ENCODE measurements around the gene MAB21L3.

The MAB21L3 gene

GRCh38 chr1:116110567-116111523 lies at the start of gene MAB21L3:
MAB21L3 (plus strand) TSS chr1:116111399; CDS start chr1:116112616, 1,217 bp downstream.
- TF ChIP-seq BHLHE40 (IDR thresholded peaks at IDR 0.05; ENCODE audit: borderline replicate concordance) (no peak), ARNT (IDR thresholded peaks at IDR 0.05) (no peak), FOXA1 (IDR thresholded peaks at IDR 0.05) (no peak), NFRKB (IDR thresholded peaks at IDR 0.05) (no peak), LEF1 (IDR thresholded peaks at IDR 0.05; ENCODE audit: borderline replicate concordance) (no peak), CTBP1 (IDR thresholded peaks at IDR 0.05; ENCODE audit: borderline replicate concordance) (no peak), HDGF (IDR thresholded peaks at IDR 0.05; ENCODE audit: borderline replicate concordance) (no peak), ELF4 (IDR thresholded peaks at IDR 0.05) (no peak), ZNF384 (IDR thresholded peaks at IDR 0.05) (no peak), SP1 (IDR thresholded peaks at IDR 0.05) (no peak), FOXK2 (IDR thresholded peaks at IDR 0.05) (no peak), TARDBP (IDR thresholded peaks at IDR 0.05) (no peak), SUZ12 (IDR thresholded peaks at IDR 0.05) (no peak), L3MBTL2 (conservative IDR thresholded peaks at IDR 0.05) (no peak)
- POLR2A ChIA-PET = interaction anchor here (0.9 kb wide), 1 partner anchor 12 kb away, joined by 3 read pairs; no protein-coding TSS in a partner anchor
- CTCF ChIA-PET = interaction anchor here (0.6 to 1.5 kb wide), 3 partner anchors 28 to 388 kb away, joined by 5 to 8 read pairs (median 5); no protein-coding TSS in a partner anchor
- no peak for DNase-seq (ENCODE audit: extremely low spot score)

DNA sequence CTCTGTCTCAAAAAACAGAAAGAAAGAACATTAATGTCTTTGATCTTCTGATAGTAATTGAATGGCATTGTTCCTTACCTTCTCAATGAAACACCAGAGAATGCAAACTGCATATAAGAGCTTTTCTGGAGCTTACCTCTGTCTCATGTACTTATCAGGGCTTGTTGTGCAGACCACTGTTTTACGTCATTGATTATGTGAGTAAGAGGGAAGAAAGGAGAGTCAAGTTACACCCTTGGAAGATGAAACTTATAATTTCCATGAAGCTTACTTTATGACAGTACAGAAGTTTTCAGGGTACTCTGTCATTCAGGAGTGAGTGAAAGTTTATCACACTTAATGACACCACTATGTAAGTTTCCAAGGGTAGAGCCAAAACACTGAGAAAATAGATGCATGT lies 49.0 kb upstream of the MAB21L3 start:
- ChIA-PET CTCF (no interaction called here), POLR2A (no interaction called here)
- DNase-seq (ENCODE audit: extremely low spot score) = no peak
- TF ChIP-seq TARDBP (IDR thresholded peaks at IDR 0.05) = no peak
- TF ChIP-seq HDGF (IDR thresholded peaks at IDR 0.05; ENCODE audit: borderline replicate concordance) = no peak
- TF ChIP-seq LEF1 (IDR thresholded peaks at IDR 0.05; ENCODE audit: borderline replicate concordance) = no peak
- no peak for TF ChIP-seq FOXA1 (IDR thresholded peaks at IDR 0.05)
- TF ChIP-seq L3MBTL2 (conservative IDR thresholded peaks at IDR 0.05) = no peak
- no peak for TF ChIP-seq ELF4 (IDR thresholded peaks at IDR 0.05)
- TF ChIP-seq CTBP1 (IDR thresholded peaks at IDR 0.05; ENCODE audit: borderline replicate concordance) = no peak

GRCh38 chr1:116064616-116065015 lies 46.6 kb upstream of the MAB21L3 start:
- CTCF ChIA-PET = no interaction called here
- DNase-seq (ENCODE audit: extremely low spot score) = no peak
- no peak for TF ChIP-seq FOXM1 (IDR thresholded peaks at IDR 0.05; ENCODE audit: borderline replicate concordance)
- POLR2A ChIA-PET = no interaction called here

- ChIA-PET POLR2A (no interaction called here), CTCF (no interaction called here)
- TF ChIP-seq, protein P1, sequence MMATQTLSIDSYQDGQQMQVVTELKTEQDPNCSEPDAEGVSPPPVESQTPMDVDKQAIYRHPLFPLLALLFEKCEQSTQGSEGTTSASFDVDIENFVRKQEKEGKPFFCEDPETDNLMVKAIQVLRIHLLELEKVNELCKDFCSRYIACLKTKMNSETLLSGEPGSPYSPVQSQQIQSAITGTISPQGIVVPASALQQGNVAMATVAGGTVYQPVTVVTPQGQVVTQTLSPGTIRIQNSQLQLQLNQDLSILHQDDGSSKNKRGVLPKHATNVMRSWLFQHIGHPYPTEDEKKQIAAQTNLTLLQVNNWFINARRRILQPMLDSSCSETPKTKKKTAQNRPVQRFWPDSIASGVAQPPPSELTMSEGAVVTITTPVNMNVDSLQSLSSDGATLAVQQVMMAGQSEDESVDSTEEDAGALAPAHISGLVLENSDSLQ (IDR thresholded peaks at IDR 0.05) = no peak
- TF ChIP-seq LEF1 (IDR thresholded peaks at IDR 0.05; ENCODE audit: borderline replicate concordance) = no peak
- no peak for TF ChIP-seq ZNF384 (IDR thresholded peaks at IDR 0.05)
- TF ChIP-seq L3MBTL2 (conservative IDR thresholded peaks at IDR 0.05) = no peak
- TF ChIP-seq TARDBP (IDR thresholded peaks at IDR 0.05) = no peak
- no peak for TF ChIP-seq ARNT (IDR thresholded peaks at IDR 0.05)
- TF ChIP-seq NFRKB (IDR thresholded peaks at IDR 0.05) = no peak
- TF ChIP-seq FOXM1 (IDR thresholded peaks at IDR 0.05; ENCODE audit: borderline replicate concordance) = no peak
- TF ChIP-seq FOXK2 (IDR thresholded peaks at IDR 0.05) = no peak
- no peak for TF ChIP-seq BHLHE40 (IDR thresholded peaks at IDR 0.05; ENCODE audit: borderline replicate concordance)
- no peak for TF ChIP-seq ELF4 (IDR thresholded peaks at IDR 0.05)
- TF ChIP-seq SUZ12 (IDR thresholded peaks at IDR 0.05) = no peak
- no peak for TF ChIP-seq CTBP1 (IDR thresholded peaks at IDR 0.05; ENCODE audit: borderline replicate concordance)
- no peak for TF ChIP-seq SP1 (IDR thresholded peaks at IDR 0.05)
- TF ChIP-seq FOXA1 (IDR thresholded peaks at IDR 0.05) = no peak
- no peak for TF ChIP-seq HDGF (IDR thresholded peaks at IDR 0.05; ENCODE audit: borderline replicate concordance)
- DNase-seq (ENCODE audit: extremely low spot score) = no peak
Measured at GRCh38 chr1:116066868-116067565, 44.2 kb upstream of the MAB21L3 start.

- TF ChIP-seq SP1 (IDR thresholded peaks at IDR 0.05) (no peak), FOXK2 (IDR thresholded peaks at IDR 0.05) (no peak), SUZ12 (IDR thresholded peaks at IDR 0.05) (no peak), L3MBTL2 (conservative IDR thresholded peaks at IDR 0.05) (no peak), BHLHE40 (IDR thresholded peaks at IDR 0.05; ENCODE audit: borderline replicate concordance) (no peak), NFRKB (IDR thresholded peaks at IDR 0.05) (no peak), TARDBP (IDR thresholded peaks at IDR 0.05) (no peak), HDGF (IDR thresholded peaks at IDR 0.05; ENCODE audit: borderline replicate concordance) (no peak), ARNT (IDR thresholded peaks at IDR 0.05) (no peak), ZNF384 (IDR thresholded peaks at IDR 0.05) (no peak), ELF4 (IDR thresholded peaks at IDR 0.05) (no peak), FOXA1 (IDR thresholded peaks at IDR 0.05) (no peak), LEF1 (IDR thresholded peaks at IDR 0.05; ENCODE audit: borderline replicate concordance) (no peak), CTBP1 (IDR thresholded peaks at IDR 0.05; ENCODE audit: borderline replicate concordance) (no peak), FOXM1 (IDR thresholded peaks at IDR 0.05; ENCODE audit: borderline replicate concordance) (no peak)
- TF ChIP-seq, protein P1 (IDR thresholded peaks at IDR 0.05) = no peak
- CTCF ChIA-PET = no interaction called here
- POLR2A ChIA-PET = no interaction called here
- DNase-seq (ENCODE audit: extremely low spot score) = no peak
Measured at GRCh38 chr1:116067566-116067890, 43.7 kb upstream of the MAB21L3 start.

DNA sequence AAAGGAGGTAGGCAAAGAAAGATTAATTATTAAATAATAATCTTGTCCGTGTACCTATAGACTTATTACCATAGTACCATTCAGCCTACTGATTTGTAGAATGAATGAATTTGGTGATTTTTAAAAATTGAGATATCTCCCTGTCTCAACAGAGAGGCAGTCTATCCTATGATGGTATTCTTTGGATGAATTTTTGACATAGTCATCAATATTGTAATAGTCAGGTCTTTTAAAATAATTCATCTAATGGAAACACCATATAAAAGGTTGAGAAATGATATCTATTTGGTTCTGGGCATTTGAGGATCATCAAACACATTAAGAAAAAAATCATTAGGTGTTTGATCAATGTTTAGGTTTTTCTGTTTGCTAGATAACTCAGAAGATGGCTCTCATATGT lies 35.6 kb upstream of the MAB21L3 start:
- TF ChIP-seq FOXA1 (IDR thresholded peaks at IDR 0.05) (no peak), ZNF384 (IDR thresholded peaks at IDR 0.05) (no peak), FOXM1 (IDR thresholded peaks at IDR 0.05; ENCODE audit: borderline replicate concordance) (no peak), TARDBP (IDR thresholded peaks at IDR 0.05) (no peak), L3MBTL2 (conservative IDR thresholded peaks at IDR 0.05) (no peak), SUZ12 (IDR thresholded peaks at IDR 0.05) (no peak), SP1 (IDR thresholded peaks at IDR 0.05) (no peak)
- ChIA-PET CTCF (interaction anchor here (0.6 kb wide), 1 partner anchor 467 kb away, joined by 4 read pairs; no protein-coding TSS in a partner anchor), POLR2A (no interaction called here)
- DNase-seq (ENCODE audit: extremely low spot score) = no peak
